GM12878 (cell line): ENCODE data around the gene FAM107A. TPM values are rescaled to one million over a fixed set of nuclear protein-coding genes. Genes with fewer than 3 reads are reported as not detected.
A peak's percentile ranks its signal among the peaks of the same experiment; 100 is the strongest.

Experiments
- ATAC-seq: fragments of 200-7000 bp; cut with Tn5 transposase; 3 replicates; pipeline ENCODE4 v1.9.1; 2020; ENCODE audit warnings: mild to moderate bottlenecking, moderate library complexity
- Bru-seq: library from RNA; stranded (reverse); fragments of 400-500 nt; gene quantifications from one replicate; lab custom pipeline; 2021; lab: Mats Ljungman, UMichigan
- BruChase-seq, 2 experiments: library from RNA; stranded (reverse); fragments of 400-500 nt; gene quantifications; one replicate each; lab custom pipeline; 2021; lab: Mats Ljungman, UMichigan
- BruUV-seq: library from RNA; stranded (reverse); fragments of 400-500 nt; replicated peaks from 2 replicates; lab custom pipeline; 2021; lab: Mats Ljungman, UMichigan
- CTCF ChIA-PET: fragments of 300-600 bp; sonication (Branson Sonifier 250); formaldehyde crosslinking; extraction: SDS; loops from one replicate; lab custom pipeline; 2021; ENCODE audit warnings: inconsistent platforms; lab: Yijun Ruan, JAX
- POLR2A ChIA-PET: fragments of 350-600 bp; formaldehyde crosslinking; extraction: SDS; loops from one replicate; lab custom pipeline; 2021; ENCODE audit warnings: inconsistent platforms; lab: Charles Lee
- RAD21 ChIA-PET: fragments of 300-600 bp; sonication (Branson Sonifier 250); formaldehyde crosslinking; loops from one replicate; lab custom pipeline; 2023; ENCODE audit warnings: antibody characterized with exemption; ENCODE audit not compliant: unreplicated experiment; lab: Charles Lee
- SMC1A ChIA-PET: fragments of 300-600 bp; sonication (Branson Sonifier 250); formaldehyde crosslinking; loops from one replicate; lab custom pipeline; 2023; ENCODE audit not compliant: unreplicated experiment, uncharacterized antibody; lab: Charles Lee
- DNase-seq: peaks from one replicate; pipeline ENCODE4 v3.0.0-alpha.2; 2011; ENCODE audit warnings: low read depth, low spot score
- FAIRE-seq: peaks from 3 replicates; lab custom pipeline; 2011; peaks lifted over from hg19 to GRCh38; lab: Jason Lieb, UNC
- H2AFZ ChIP-seq: 2 replicates; pipeline ENCODE4 v1.6.0; 2011; ENCODE audit warnings: low read depth, low read length, control low read depth; ENCODE audit not compliant: control insufficient read depth
- H3K27ac ChIP-seq: 2 replicates; pipeline ENCODE4 v1.5.1; 2011; ENCODE audit warnings: control low read depth; ENCODE audit not compliant: control insufficient read depth, insufficient read depth
- H3K27me3 ChIP-seq, 2 experiments: replicated peaks in 1 of 2; 2 replicates each; pipeline versions ENCODE4 v1.6.0 to v1.6.1; 2011; ENCODE audit warnings: low read length in 1 of 2; ENCODE audit not compliant: control insufficient read depth in 2 of 2, insufficient read depth in 2 of 2
- H3K36me3 ChIP-seq, 2 experiments: 2 replicates each; pipeline ENCODE4 v1.5.1; 2011; ENCODE audit warnings: low read length in 1 of 2; ENCODE audit not compliant: control insufficient read depth in 2 of 2, insufficient read depth in 2 of 2
- H3K4me1 ChIP-seq: 2 replicates; pipeline ENCODE4 v1.6.1; 2011; ENCODE audit warnings: mild to moderate bottlenecking, low read length, moderate library complexity, mixed read lengths; ENCODE audit not compliant: control insufficient read depth, insufficient read depth
- H3K4me2 ChIP-seq: 2 replicates; pipeline ENCODE4 v1.6.0; 2011; ENCODE audit warnings: control low read depth; ENCODE audit not compliant: control insufficient read depth, insufficient read depth
- H3K4me3 ChIP-seq: fragments of 200-600 bp; sonication (generic); 2 replicates; pipeline ENCODE4 v1.5.1; 2016
- H3K79me2 ChIP-seq: 2 replicates; pipeline ENCODE4 v1.6.0; 2011; ENCODE audit warnings: low read length; ENCODE audit not compliant: control insufficient read depth, insufficient read depth
- H3K9ac ChIP-seq: 2 replicates; pipeline ENCODE4 v1.8.0; 2011; ENCODE audit warnings: low read length, control low read depth, mixed read lengths; ENCODE audit not compliant: control insufficient read depth, insufficient read depth
- H3K9me3 ChIP-seq: replicated peaks from 3 replicates; pipeline ENCODE4 v1.5.1; 2011; ENCODE audit warnings: mild to moderate bottlenecking, low read length; ENCODE audit not compliant: control insufficient read depth, insufficient read depth
- H4K20me1 ChIP-seq: 2 replicates; pipeline ENCODE4 v1.6.0; 2011; ENCODE audit not compliant: control insufficient read depth, insufficient read depth
- CEBPB ChIP-seq, 2 experiments: fragments of 150-350 bp in 1 of 2; IDR thresholded peaks; 2 replicates each; pipeline ENCODE4 v1.6.1; 2012 to 2014; ENCODE audit warnings: low read depth in 2 of 2, low read length in 2 of 2, borderline replicate concordance in 1 of 2, inconsistent platforms in 1 of 2
- TCF3 ChIP-seq: IDR thresholded peaks from 2 replicates; pipeline ENCODE4 v1.6.1; 2012; ENCODE audit warnings: low read depth, mild to moderate bottlenecking, low read length, borderline replicate concordance; ENCODE audit not compliant: insufficient read depth
- TCF7 ChIP-seq: IDR thresholded peaks from 2 replicates; pipeline ENCODE4 v1.6.1; 2014; ENCODE audit warnings: antibody characterized with exemption, borderline replicate concordance
- WGBS: methylation state at CpG from one replicate; pipeline ENCODE4 v1.1.6; 2016; ENCODE audit warnings: low lambda C conversion rate; ENCODE audit not compliant: insufficient replicate concordance, insufficient coverage; ENCODE audit errors: missing lambda C conversion rate; 5-methylcytosine and 5-hydroxymethylcytosine counted together
- in situ Hi-C: fragments of 300-500 bp; cut with MboI; formaldehyde crosslinking; loops from 9 replicates; pipeline ENCODE4 v1.14.3; 2018; ENCODE audit warnings: mixed read lengths
- intact Hi-C: fragments of 100-400 bp; cut with micrococcal nuclease; formaldehyde crosslinking; loops from one replicate; pipeline ENCODE4 v1.14.2; 2022; ENCODE audit not compliant: unreplicated experiment
- long read RNA-seq, 2 experiments: library from polyadenylated mRNA; unstranded; transcript quantifications; one replicate each; pipeline ENCODE4 v2.0.0, GENCODE V29; 2019 to 2020
- polyA minus RNA-seq, 3 experiments: library from RNA; depleted of rRNA, polyadenylated mRNA; stranded (reverse); fragments of >200 nt; gene quantifications; 2 replicates each; pipeline ENCODE4 v1.2.3, GENCODE V29; 2011
- polyA plus RNA-seq, 11 experiments: library from polyadenylated mRNA; depleted of rRNA in 4 of 11; unstranded in 6 of 11; stranded (reverse) in 5 of 11; fragments of >200 nt; fragmentation: Nextera tagmentation in 4 of 11; fragmentation: Illumina TruSeq in 1 of 11; extraction: Ambion mirVana in 4 of 11; extraction: Trizol in 1 of 11; gene quantifications; 1 replicate in 1 of 11; 2 replicates in 10 of 11; pipeline versions ENCODE4 v1.2.1 to v1.2.3, GENCODE V29; 2011 to 2016; ENCODE audit warnings: inconsistent platforms in 2 of 11, missing spikeins in 2 of 11, low read depth in 1 of 11
- total RNA-seq, 4 experiments: library from RNA; depleted of rRNA in 3 of 4; stranded (reverse); fragments of >200 nt in 3 of 4; fragmentation: Illumina TruSeq in 1 of 4; extraction: Trizol in 1 of 4; gene quantifications; 2 replicates each; pipeline versions ENCODE4 v1.2.1 to v1.2.3, GENCODE V29; 2013 to 2021
- TF ChIP-seq, protein P1 (sequence below): IDR thresholded peaks from 2 replicates; pipeline ENCODE4 v1.6.1; 2011; ENCODE audit warnings: low read depth, mild to moderate bottlenecking, low read length, moderate library complexity, borderline replicate concordance; ENCODE audit errors: extremely low read depth
- TF ChIP-seq, protein P2 (sequence below): fragments of 450-650 bp; IDR thresholded peaks from 2 replicates; pipeline ENCODE4 v1.6.1; 2017; ENCODE audit warnings: low read depth, mild to moderate bottlenecking, moderate library complexity
- TF ChIP-seq, protein P3 (sequence below): IDR thresholded peaks from 2 replicates; pipeline ENCODE4 v1.6.1; 2012; ENCODE audit warnings: mild to moderate bottlenecking, low read depth, low read length

Gene FAM107A, protein sequence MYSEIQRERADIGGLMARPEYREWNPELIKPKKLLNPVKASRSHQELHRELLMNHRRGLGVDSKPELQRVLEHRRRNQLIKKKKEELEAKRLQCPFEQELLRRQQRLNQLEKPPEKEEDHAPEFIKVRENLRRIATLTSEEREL
- not detected in 2 replicates for total RNA-seq (2013; cell fraction: nucleolus; rRNA removed)
- not detected in 2 replicates for total RNA-seq (2014; rRNA removed)
- total RNA-seq (2014; rRNA removed; fragmentation: Illumina TruSeq; extraction: Trizol) = not detected in 2 replicates
- total RNA-seq (2021) = not detected in 2 replicates
- not detected for polyA plus RNA-seq (2011; ENCODE audit: low read depth)
- not detected in 2 replicates for polyA plus RNA-seq (2011; rRNA removed)
- polyA plus RNA-seq (2011; cell fraction: cytosol; rRNA removed) = not detected in 2 replicates
- not detected in 2 replicates for polyA plus RNA-seq (2011; cell fraction: nucleus; rRNA removed)
- polyA plus RNA-seq (2012) = 0.11 TPM in 1 of 2 replicates, not detected in the other
- not detected in 2 replicates for polyA plus RNA-seq (2014; fragmentation: Illumina TruSeq; extraction: Trizol)
- polyA plus RNA-seq (2014; fragmentation: Nextera tagmentation; extraction: Ambion mirVana) = not detected
- polyA plus RNA-seq (2014; rRNA removed) = not detected in 2 replicates
- not detected for polyA plus RNA-seq (2016; fragmentation: Nextera tagmentation; extraction: Ambion mirVana)
- polyA minus RNA-seq (2011; rRNA and poly(A)+ RNA removed) = not detected in 2 replicates
- not detected in 2 replicates for polyA minus RNA-seq (2011; cell fraction: cytosol; rRNA and poly(A)+ RNA removed)
- polyA minus RNA-seq (2011; cell fraction: nucleus; rRNA and poly(A)+ RNA removed) = not detected in 2 replicates
- Bru-seq, nascent RNA = not detected
- BruChase-seq, experiment 1, labeled RNA remaining after a 6-hour chase = not detected
- percentile 3 among the genes with signal in this experiment for BruChase-seq, experiment 2, labeled RNA remaining after a 2-hour chase
- long read RNA-seq, experiment 1 = 0 reads
- long read RNA-seq, experiment 2 = 0 reads

DNA sequence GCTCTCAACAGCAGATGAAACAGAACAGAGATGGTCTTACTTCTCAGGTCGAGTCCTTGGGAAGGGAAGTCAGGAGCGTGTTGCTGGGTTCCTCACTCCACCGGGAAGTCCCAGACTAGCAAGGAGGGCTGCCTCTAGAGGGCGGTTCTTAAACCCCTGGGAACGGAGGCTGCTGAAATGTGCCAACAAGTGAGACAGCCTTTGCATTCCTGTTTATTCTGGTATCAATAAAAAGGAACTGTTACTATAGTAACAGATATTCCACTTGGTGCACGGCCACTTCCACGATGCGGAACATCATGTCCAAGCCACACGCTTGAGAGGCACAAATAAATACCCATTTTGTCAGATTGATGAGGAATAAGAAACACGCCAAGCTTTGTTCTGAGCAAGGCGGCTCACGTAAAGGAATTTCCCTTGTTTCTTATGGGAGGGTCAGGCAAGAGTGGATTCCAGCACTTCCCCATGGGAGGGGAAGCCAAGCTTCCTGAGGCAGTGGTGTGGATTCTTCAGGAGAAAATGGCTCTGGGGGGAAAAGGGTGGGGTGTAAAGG lies at the start of gene FAM107A:
Gene FAM107A (minus strand): TSS at position 123 of the 553 bp plus-strand sequence. CDS start 7,531 bp downstream, outside the sequence.
- CTCF ChIA-PET = no interaction called here
- POLR2A ChIA-PET = no interaction called here
- no peak for FAIRE-seq

More for the DNA sequence above, at the start of gene FAM107A:
- intact Hi-C loops (no loop called here), in situ Hi-C loops (no loop called here)
- H2AFZ ChIP-seq = no peak within 1 kb of the TSS
- H3K27me3 ChIP-seq = no peaks in the 10 kb centered on the region
- no peak within 1 kb of the TSS for H3K4me2 ChIP-seq
- H4K20me1 ChIP-seq = no peaks in the 10 kb centered on the region
- BruUV-seq = no TSS peak
- SMC1A ChIA-PET = no interaction called here
- no peaks in the 10 kb centered on the region for H3K4me1 ChIP-seq
- H3K27ac ChIP-seq = no peak within 1 kb of the TSS
- H3K79me2 ChIP-seq = no peaks in the 10 kb centered on the region
- H3K9ac ChIP-seq = no peak within 1 kb of the TSS
- H3K36me3 ChIP-seq = no peaks in the 10 kb centered on the region
- no peak within 1 kb of the TSS for H3K4me3 ChIP-seq
- 38% methylated on average over 12 of the region's 12 CpGs for WGBS
- ATAC-seq (no peak), DNase-seq (no peak)
- no peaks in the 10 kb centered on the region for H3K9me3 ChIP-seq
- TF ChIP-seq, protein P1, sequence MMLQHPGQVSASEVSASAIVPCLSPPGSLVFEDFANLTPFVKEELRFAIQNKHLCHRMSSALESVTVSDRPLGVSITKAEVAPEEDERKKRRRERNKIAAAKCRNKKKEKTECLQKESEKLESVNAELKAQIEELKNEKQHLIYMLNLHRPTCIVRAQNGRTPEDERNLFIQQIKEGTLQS = no peak
- TF ChIP-seq TCF7 (no peak), CEBPB (IDR thresholded peaks at IDR 0.05; ENCODE audit: borderline replicate concordance in 1 of 2, low read depth in 2 of 2, low read length in 2 of 2) (no peak), TCF3 (no peak)
- TF ChIP-seq, protein P2, sequence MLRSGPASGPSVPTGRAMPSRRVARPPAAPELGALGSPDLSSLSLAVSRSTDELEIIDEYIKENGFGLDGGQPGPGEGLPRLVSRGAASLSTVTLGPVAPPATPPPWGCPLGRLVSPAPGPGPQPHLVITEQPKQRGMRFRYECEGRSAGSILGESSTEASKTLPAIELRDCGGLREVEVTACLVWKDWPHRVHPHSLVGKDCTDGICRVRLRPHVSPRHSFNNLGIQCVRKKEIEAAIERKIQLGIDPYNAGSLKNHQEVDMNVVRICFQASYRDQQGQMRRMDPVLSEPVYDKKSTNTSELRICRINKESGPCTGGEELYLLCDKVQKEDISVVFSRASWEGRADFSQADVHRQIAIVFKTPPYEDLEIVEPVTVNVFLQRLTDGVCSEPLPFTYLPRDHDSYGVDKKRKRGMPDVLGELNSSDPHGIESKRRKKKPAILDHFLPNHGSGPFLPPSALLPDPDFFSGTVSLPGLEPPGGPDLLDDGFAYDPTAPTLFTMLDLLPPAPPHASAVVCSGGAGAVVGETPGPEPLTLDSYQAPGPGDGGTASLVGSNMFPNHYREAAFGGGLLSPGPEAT = no peak
- TF ChIP-seq, protein P3, sequence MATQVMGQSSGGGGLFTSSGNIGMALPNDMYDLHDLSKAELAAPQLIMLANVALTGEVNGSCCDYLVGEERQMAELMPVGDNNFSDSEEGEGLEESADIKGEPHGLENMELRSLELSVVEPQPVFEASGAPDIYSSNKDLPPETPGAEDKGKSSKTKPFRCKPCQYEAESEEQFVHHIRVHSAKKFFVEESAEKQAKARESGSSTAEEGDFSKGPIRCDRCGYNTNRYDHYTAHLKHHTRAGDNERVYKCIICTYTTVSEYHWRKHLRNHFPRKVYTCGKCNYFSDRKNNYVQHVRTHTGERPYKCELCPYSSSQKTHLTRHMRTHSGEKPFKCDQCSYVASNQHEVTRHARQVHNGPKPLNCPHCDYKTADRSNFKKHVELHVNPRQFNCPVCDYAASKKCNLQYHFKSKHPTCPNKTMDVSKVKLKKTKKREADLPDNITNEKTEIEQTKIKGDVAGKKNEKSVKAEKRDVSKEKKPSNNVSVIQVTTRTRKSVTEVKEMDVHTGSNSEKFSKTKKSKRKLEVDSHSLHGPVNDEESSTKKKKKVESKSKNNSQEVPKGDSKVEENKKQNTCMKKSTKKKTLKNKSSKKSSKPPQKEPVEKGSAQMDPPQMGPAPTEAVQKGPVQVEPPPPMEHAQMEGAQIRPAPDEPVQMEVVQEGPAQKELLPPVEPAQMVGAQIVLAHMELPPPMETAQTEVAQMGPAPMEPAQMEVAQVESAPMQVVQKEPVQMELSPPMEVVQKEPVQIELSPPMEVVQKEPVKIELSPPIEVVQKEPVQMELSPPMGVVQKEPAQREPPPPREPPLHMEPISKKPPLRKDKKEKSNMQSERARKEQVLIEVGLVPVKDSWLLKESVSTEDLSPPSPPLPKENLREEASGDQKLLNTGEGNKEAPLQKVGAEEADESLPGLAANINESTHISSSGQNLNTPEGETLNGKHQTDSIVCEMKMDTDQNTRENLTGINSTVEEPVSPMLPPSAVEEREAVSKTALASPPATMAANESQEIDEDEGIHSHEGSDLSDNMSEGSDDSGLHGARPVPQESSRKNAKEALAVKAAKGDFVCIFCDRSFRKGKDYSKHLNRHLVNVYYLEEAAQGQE = no peak
- RAD21 ChIA-PET = no interaction called here
